Testis (tissue), 3 donors: ENCODE data around the gene MYCN. TPM values are rescaled to one million over a fixed set of nuclear protein-coding genes. Genes with fewer than 3 reads are reported as not detected.

Experiments
- DNase-seq: peaks from one replicate; pipeline ENCODE4 v3.0.0-alpha.2; 2019
- H3K27ac ChIP-seq, 2 donors: fragments of 200-600 bp; sonication (generic); one replicate each; pipeline ENCODE4 v1.5.1; 2019
- H3K27me3 ChIP-seq: fragments of 200-600 bp; sonication (generic); one replicate; pipeline ENCODE4 v1.5.1; 2019
- H3K36me3 ChIP-seq: fragments of 200-600 bp; sonication (generic); one replicate; pipeline ENCODE4 v1.5.1; 2017; ENCODE audit warnings: low read depth; ENCODE audit errors: missing control alignments
- H3K4me1 ChIP-seq: fragments of 200-600 bp; sonication (generic); one replicate; pipeline ENCODE4 v1.5.1; 2019
- H3K4me3 ChIP-seq, 2 donors: fragments of 200-600 bp; sonication (generic); one replicate each; pipeline ENCODE4 v1.5.1; 2017 to 2019
- H3K9me3 ChIP-seq: fragments of 200-600 bp; sonication (generic); one replicate; pipeline ENCODE4 v1.5.1; 2017
- POLR2A ChIP-seq: fragments of 450-650 bp; IDR thresholded peaks from one replicate; pipeline ENCODE4 v1.6.1; 2017; ENCODE audit warnings: antibody characterized with exemption, mild to moderate bottlenecking, moderate library complexity
- WGBS, 2 donors: methylation state at CpG; one replicate each; pipeline ENCODE4 v1.1.5; 2018; 5-methylcytosine and 5-hydroxymethylcytosine counted together
- intact Hi-C: fragments of 100-400 bp; cut with DNase I; formaldehyde crosslinking; loops from one replicate; pipeline ENCODE4 v1.15.1; 2023; ENCODE audit warnings: low total_unique reads
- polyA plus RNA-seq: library from polyadenylated mRNA; stranded (reverse); fragments of 350-450 nt; fragmentation: Illumina TruSeq; extraction: RNeasy Lipid Tissue Mini Kit (QIAGEN cat#74804); gene quantifications from one replicate; pipeline ENCODE4 v1.2.3, GENCODE V29; 2014; ENCODE audit warnings: low read depth, low replicate concordance; ENCODE audit not compliant: insufficient read depth
- total RNA-seq, 2 donors: library from RNA; depleted of rRNA; stranded (reverse); fragments of >200 nt; gene quantifications; one replicate each; pipeline ENCODE4 v1.2.3, GENCODE V29; 2016
- TF ChIP-seq, protein P1 (sequence below), 3 experiments: fragments of 450-650 bp in 2 of 3; fragments of 200-600 bp in 1 of 3; sonication (generic) in 1 of 3; IDR thresholded peaks; one replicate each; pipeline ENCODE4 v1.5.1; 2016 to 2019; ENCODE audit warnings: antibody characterized with exemption in 3 of 3, mild to moderate bottlenecking in 2 of 3, moderate library complexity in 1 of 3

The MYCN gene
- total and polyA plus RNA-seq, 3 donors from 2014 or later: 6.9 to 8.1 (median 6.9) TPM

- H3K27me3 ChIP-seq: no peaks in the 10 kb centered on the region
- intact Hi-C loops: no loop called here
- no peak for DNase-seq
- no peak overlapping the region for H3K4me3 ChIP-seq
- H3K9me3 ChIP-seq: no peaks in the 10 kb centered on the region
- 69 to 72% methylated on average over 7 of the region's 7 CpGs for WGBS, 2 donors
- H3K27ac ChIP-seq: no peak overlapping the region
- TF ChIP-seq, protein P1, sequence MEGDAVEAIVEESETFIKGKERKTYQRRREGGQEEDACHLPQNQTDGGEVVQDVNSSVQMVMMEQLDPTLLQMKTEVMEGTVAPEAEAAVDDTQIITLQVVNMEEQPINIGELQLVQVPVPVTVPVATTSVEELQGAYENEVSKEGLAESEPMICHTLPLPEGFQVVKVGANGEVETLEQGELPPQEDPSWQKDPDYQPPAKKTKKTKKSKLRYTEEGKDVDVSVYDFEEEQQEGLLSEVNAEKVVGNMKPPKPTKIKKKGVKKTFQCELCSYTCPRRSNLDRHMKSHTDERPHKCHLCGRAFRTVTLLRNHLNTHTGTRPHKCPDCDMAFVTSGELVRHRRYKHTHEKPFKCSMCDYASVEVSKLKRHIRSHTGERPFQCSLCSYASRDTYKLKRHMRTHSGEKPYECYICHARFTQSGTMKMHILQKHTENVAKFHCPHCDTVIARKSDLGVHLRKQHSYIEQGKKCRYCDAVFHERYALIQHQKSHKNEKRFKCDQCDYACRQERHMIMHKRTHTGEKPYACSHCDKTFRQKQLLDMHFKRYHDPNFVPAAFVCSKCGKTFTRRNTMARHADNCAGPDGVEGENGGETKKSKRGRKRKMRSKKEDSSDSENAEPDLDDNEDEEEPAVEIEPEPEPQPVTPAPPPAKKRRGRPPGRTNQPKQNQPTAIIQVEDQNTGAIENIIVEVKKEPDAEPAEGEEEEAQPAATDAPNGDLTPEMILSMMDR (IDR thresholded peaks at IDR 0.05): no peak
- no peak for TF ChIP-seq POLR2A
- H3K36me3 ChIP-seq: no peaks in the 10 kb centered on the region
- no peaks in the 10 kb centered on the region for H3K4me1 ChIP-seq
These were observed 33.4 kb downstream of the MYCN start for GRCh38 chr2:15973481-15974401.

GRCh38 chr2:15974565-15975260 lies 34.4 kb downstream of the MYCN start:
- TF ChIP-seq, protein P1 (IDR thresholded peaks at IDR 0.05): no peak
- no peak for TF ChIP-seq POLR2A
- Histone ChIP-seq H3K27ac (no peak overlapping the region), H3K4me3 (no peak overlapping the region), H3K4me1 (no peaks in the 10 kb centered on the region), H3K27me3 (no peaks in the 10 kb centered on the region), H3K36me3 (no peaks in the 10 kb centered on the region), H3K9me3 (no peaks in the 10 kb centered on the region)
- DNase-seq: no peak
- 89 to 91% methylated on average over 5 of the region's 5 CpGs for WGBS, 2 donors
- intact Hi-C loops: no loop called here

DNA sequence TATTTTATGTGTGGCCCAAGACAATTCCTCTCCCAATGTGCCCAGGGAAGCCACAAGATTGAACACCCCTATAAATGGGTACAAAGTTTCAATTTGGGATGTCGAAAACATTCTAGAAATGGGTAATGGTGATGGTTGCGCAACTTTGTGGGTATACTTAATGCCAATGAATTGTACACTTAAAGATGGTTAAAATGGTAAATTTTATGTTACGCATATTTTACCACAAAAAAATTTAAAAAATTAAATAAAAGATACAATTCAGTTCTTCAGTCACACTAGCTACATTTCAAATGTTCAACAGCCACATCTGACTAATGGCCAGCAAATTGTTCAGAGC lies 34.9 kb downstream of the MYCN start:
- Histone ChIP-seq H3K4me1 (no peaks in the 10 kb centered on the region), H3K9me3 (no peaks in the 10 kb centered on the region), H3K27ac (no peak overlapping the region), H3K4me3 (no peak overlapping the region), H3K27me3 (no peaks in the 10 kb centered on the region), H3K36me3 (no peaks in the 10 kb centered on the region)
- TF ChIP-seq POLR2A: no peak
- TF ChIP-seq, protein P1 (IDR thresholded peaks at IDR 0.05): no peak
- no peak for DNase-seq
- intact Hi-C loops: no loop called here
- WGBS, 2 donors: 97% methylated on average over 3 of the region's 3 CpGs

- DNase-seq: no peak
- no peaks in the 10 kb centered on the region for H3K4me1 ChIP-seq
- TF ChIP-seq, protein P1 (IDR thresholded peaks at IDR 0.05): no peak
- TF ChIP-seq POLR2A: no peak
- no peaks in the 10 kb centered on the region for H3K36me3 ChIP-seq
- WGBS, 2 donors: 83 to 87% methylated on average over 5 of the region's 5 CpGs
- intact Hi-C loops: no loop called here
- no peaks in the 10 kb centered on the region for H3K9me3 ChIP-seq
- H3K4me3 ChIP-seq: no peak overlapping the region
- no peaks in the 10 kb centered on the region for H3K27me3 ChIP-seq
- H3K27ac ChIP-seq: no peak overlapping the region
These were observed 35.3 kb downstream of the MYCN start for GRCh38 chr2:15975676-15976075.
